ENCODE data around the gene RSBN1. TPM values are rescaled to one million over a fixed set of nuclear protein-coding genes. Genes with fewer than 3 reads are reported as not detected.
"Not testable (repeated sequence)": the region's sequence is repeated elsewhere in the genome, so short reads cannot be mapped to it uniquely, and the experiment has no call there.

Gene RSBN1
- total and polyA plus RNA-seq, 7 donors: 3.5 to 20.8 (median 11.0) TPM

DNA sequence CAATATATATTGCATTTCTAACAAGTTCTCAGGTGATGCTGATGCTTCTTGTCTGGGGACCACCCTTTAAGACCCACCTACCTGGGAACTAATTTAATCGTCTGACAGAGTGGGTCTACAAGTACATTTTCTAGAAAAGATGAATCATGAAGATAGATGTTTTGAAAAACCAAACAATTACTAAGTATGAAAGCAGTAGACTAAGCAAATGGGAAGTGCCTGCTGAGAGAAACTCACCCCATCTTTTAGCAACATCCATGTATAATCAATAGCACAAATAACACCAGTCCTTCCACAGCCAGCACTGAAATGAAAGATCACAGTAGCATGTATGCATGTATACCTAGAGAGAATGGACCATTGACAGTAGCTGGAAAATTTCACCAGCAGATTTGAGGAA lies 42.0 kb upstream of the RSBN1 start:
- no peak overlapping the region for H3K4me3 ChIP-seq
- TF ChIP-seq, protein P1, sequence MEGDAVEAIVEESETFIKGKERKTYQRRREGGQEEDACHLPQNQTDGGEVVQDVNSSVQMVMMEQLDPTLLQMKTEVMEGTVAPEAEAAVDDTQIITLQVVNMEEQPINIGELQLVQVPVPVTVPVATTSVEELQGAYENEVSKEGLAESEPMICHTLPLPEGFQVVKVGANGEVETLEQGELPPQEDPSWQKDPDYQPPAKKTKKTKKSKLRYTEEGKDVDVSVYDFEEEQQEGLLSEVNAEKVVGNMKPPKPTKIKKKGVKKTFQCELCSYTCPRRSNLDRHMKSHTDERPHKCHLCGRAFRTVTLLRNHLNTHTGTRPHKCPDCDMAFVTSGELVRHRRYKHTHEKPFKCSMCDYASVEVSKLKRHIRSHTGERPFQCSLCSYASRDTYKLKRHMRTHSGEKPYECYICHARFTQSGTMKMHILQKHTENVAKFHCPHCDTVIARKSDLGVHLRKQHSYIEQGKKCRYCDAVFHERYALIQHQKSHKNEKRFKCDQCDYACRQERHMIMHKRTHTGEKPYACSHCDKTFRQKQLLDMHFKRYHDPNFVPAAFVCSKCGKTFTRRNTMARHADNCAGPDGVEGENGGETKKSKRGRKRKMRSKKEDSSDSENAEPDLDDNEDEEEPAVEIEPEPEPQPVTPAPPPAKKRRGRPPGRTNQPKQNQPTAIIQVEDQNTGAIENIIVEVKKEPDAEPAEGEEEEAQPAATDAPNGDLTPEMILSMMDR (IDR thresholded peaks at IDR 0.05): no peak
- no peak for ATAC-seq

DNA sequence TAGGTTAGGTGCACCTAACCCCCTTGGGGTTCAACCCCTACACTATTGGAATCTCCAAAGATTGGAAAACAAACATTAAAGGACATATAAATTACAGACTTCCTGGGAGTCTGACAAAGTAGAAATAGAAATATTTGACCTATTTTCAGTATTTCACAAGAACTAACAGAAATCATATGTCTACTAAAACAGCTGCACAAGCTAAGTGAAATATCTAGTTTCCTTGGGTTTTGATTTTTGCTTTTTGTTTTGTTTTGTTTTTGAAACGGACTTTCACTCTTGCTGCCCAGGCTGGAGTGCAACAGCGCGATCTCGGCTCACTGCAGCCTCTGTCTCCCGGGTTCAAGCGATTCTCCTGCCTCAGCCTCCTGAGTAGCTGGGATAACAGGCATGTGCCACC lies 40.4 kb upstream of the RSBN1 start:
- H3K27me3 ChIP-seq (ENCODE audit: insufficient read depth in 3 of 3, low read length in 2 of 3); H3K27ac ChIP-seq; intact Hi-C loops (cut with DNase I); H3K4me3 ChIP-seq; ATAC-seq; H3K9me3 ChIP-seq; H3K4me1 ChIP-seq; H3K36me3 ChIP-seq (ENCODE audit: insufficient read depth in 1 of 2, low read depth in 1 of 2); DNase-seq: not testable (repeated sequence)
- WGBS, 3 donors: 82 to 95% (median 91%) methylated on average over 6 of the region's 6 CpGs

More for the DNA sequence above, 42.0 kb upstream of the RSBN1 start:
- WGBS, 3 donors: 49 to 100% (median 54%) methylated on average over 1 of the region's 1 CpG
- Histone ChIP-seq H3K4me1 (no peaks in the 10 kb centered on the region), H3K9me3 (no peaks in the 10 kb centered on the region), H3K36me3 (ENCODE audit: insufficient read depth in 1 of 2, low read depth in 1 of 2) (no peaks in the 10 kb centered on the region), H3K27me3 (ENCODE audit: insufficient read depth in 3 of 3, low read length in 2 of 3) (no peaks in the 10 kb centered on the region), H3K27ac (no peak overlapping the region)
- intact Hi-C loops (cut with DNase I): no loop called here
- DNase-seq: no peak

- ATAC-seq: no peak
- 69 to 78% (median 72%) methylated on average over 3 of the region's 3 CpGs for WGBS, 3 donors
- H3K9me3 ChIP-seq: no peaks in the 10 kb centered on the region
These were observed 38.0 kb upstream of the RSBN1 start for GRCh38 chr1:113850127-113850796.

DNA sequence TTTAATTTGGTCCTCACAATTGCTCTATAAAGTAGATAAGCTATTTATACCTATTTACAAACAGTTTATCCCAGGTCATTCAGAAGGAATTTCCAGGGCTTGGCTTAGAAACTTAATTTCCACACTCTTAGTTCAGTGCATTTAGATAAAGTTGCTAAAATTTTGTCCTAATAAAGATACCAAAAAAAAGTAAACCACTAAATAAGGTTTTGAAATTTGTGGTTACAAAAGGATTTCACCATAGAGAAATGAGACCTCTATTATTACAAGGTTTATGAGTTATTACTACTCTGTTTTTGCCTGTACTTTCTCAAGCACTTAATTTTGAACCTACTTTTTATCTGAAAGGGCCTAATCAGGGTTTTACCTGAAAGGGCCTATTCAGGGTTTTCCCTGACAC lies 36.8 kb upstream of the RSBN1 start:
- no peaks in the 10 kb centered on the region for H3K9me3 ChIP-seq
- no peaks in the 10 kb centered on the region for H3K4me1 ChIP-seq
- TF ChIP-seq, protein P1 (IDR thresholded peaks at IDR 0.05): no peak
- intact Hi-C loops (cut with DNase I): no loop called here
- no peak overlapping the region for H3K4me3 ChIP-seq
- ATAC-seq (no peak), DNase-seq (no peak)
- H3K27ac ChIP-seq: no peak overlapping the region
- no peaks in the 10 kb centered on the region for H3K36me3 ChIP-seq (ENCODE audit: insufficient read depth in 1 of 2, low read depth in 1 of 2)
- no peaks in the 10 kb centered on the region for H3K27me3 ChIP-seq (ENCODE audit: insufficient read depth in 3 of 3, low read length in 2 of 3)

More at GRCh38 chr1:113850127-113850796, 38.0 kb upstream of the RSBN1 start:
- TF ChIP-seq, protein P1 (IDR thresholded peaks at IDR 0.05): no peak
- DNase-seq: no peak
- Histone ChIP-seq H3K36me3 (ENCODE audit: insufficient read depth in 1 of 2, low read depth in 1 of 2) (no peaks in the 10 kb centered on the region), H3K4me3 (no peak overlapping the region), H3K4me1 (no peaks in the 10 kb centered on the region), H3K27me3 (ENCODE audit: insufficient read depth in 3 of 3, low read length in 2 of 3) (no peaks in the 10 kb centered on the region), H3K27ac (no peak overlapping the region)
- intact Hi-C loops (cut with DNase I): no loop called here

GRCh38 chr1:113846391-113847035 lies 34.2 kb upstream of the RSBN1 start:
- intact Hi-C loops (cut with DNase I): no loop called here

More at GRCh38 chr1:113846391-113847035, 34.2 kb upstream of the RSBN1 start:
- Histone ChIP-seq H3K9me3 (no peaks in the 10 kb centered on the region), H3K27ac (no peak overlapping the region), H3K27me3 (ENCODE audit: insufficient read depth in 3 of 3, low read length in 2 of 3) (no peaks in the 10 kb centered on the region), H3K4me3 (no peak overlapping the region), H3K36me3 (ENCODE audit: insufficient read depth in 1 of 2, low read depth in 1 of 2) (no peaks in the 10 kb centered on the region), H3K4me1 (no peaks in the 10 kb centered on the region)
- TF ChIP-seq, protein P1 (IDR thresholded peaks at IDR 0.05): no peak
- 67 to 72% (median 68%) methylated on average over 2 of the region's 2 CpGs for WGBS, 3 donors
- ATAC-seq: no peak
- DNase-seq: no peak
